Osteocyte (in vitro differentiated cells): ENCODE results near the gene UGGT2. TPM values are rescaled to one million over a fixed set of nuclear protein-coding genes. Genes with fewer than 3 reads are reported as not detected.
A peak's percentile ranks its signal among the peaks of the same experiment; 100 is the strongest.

Experiments
- DNase-seq: peaks from one replicate; pipeline ENCODE4 v3.0.0; 2021; ENCODE audit warnings: mixed read lengths; ENCODE audit not compliant: unreplicated experiment; ENCODE audit errors: extremely low spot score
- H3K27ac Mint-ChIP-seq: one replicate; pipeline ENCODE4 v1.8.0; 2021; ENCODE audit warnings: mild to moderate bottlenecking, mixed read lengths; ENCODE audit not compliant: unreplicated experiment
- H3K27me3 Mint-ChIP-seq: one replicate; pipeline ENCODE4 v1.8.0; 2021; ENCODE audit warnings: mixed read lengths; ENCODE audit not compliant: unreplicated experiment
- H3K36me3 Mint-ChIP-seq: one replicate; pipeline ENCODE4 v1.8.0; 2021; ENCODE audit warnings: mixed read lengths; ENCODE audit not compliant: unreplicated experiment
- H3K4me1 Mint-ChIP-seq: one replicate; pipeline ENCODE4 v1.8.0; 2021; ENCODE audit warnings: mixed read lengths; ENCODE audit not compliant: unreplicated experiment
- H3K4me3 Mint-ChIP-seq: one replicate; pipeline ENCODE4 v1.8.0; 2021; ENCODE audit warnings: mild to moderate bottlenecking, moderate library complexity, mixed read lengths; ENCODE audit not compliant: unreplicated experiment
- H3K9me3 Mint-ChIP-seq: one replicate; pipeline ENCODE4 v1.8.0; 2021; ENCODE audit warnings: mixed read lengths; ENCODE audit not compliant: unreplicated experiment
- total RNA-seq: library from RNA; stranded (reverse); gene quantifications from 2 replicates; pipeline ENCODE4 v1.2.1, GENCODE V29; 2021
- TF ChIP-seq, protein P1 (sequence below): fragments of 200-600 bp; sonication (generic); IDR thresholded peaks from 2 replicates; pipeline ENCODE4 v1.5.0; 2021; ENCODE audit warnings: antibody characterized with exemption, mild to moderate bottlenecking, moderate library complexity

Gene UGGT2
- total RNA-seq, 1 donor from 2014 or later, result 34.1 TPM

DNA sequence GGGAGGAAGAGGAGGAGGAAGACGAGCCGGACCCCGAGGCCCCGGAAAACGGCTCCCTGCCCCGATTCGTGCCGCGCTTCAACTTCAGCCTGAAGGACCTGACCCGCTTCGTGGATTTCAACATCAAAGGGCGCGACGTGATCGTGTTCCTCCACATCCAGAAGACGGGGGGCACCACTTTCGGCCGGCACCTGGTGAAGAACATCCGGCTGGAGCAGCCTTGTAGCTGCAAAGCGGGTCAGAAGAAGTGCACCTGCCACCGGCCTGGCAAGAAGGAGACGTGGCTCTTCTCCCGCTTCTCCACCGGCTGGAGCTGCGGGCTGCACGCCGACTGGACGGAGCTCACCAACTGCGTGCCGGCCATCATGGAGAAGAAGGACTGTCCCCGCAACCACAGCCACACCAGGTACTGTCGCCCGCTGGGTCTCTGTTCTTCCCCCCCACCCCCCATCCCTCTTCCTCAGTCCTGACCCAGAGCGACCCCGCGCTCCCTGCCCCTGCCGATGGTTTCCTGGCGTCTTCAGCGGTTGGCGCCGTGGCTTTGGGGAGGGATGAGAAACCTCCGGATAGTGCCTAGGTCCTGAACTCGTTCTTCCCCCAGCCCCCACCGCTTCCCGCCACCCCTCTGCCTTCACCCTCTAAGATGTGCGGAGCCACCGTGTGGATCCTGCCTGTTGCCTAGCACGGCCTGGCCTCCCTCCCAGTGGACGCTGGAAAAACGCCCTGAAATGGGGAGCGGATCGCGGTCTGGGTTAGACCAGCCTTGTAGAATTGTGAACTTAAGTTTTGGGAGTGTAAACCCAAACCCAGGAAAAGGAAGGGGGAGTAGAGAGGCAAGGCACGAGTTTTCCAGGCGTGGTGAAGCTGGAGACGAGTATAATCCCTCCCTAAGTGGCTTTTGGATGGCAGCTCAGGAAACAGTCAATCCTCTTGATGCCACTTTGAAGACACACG lies 38.2 kb upstream of the UGGT2 start:
- H3K4me3 Mint-ChIP-seq, result peak overlapping the region; percentile 67
- DNase-seq, result no peak
- no peaks in the 10 kb centered on the region for H3K36me3 Mint-ChIP-seq
- H3K27me3 Mint-ChIP-seq, result peaks cover 85% of the 10 kb centered on the region
- TF ChIP-seq, protein P1, sequence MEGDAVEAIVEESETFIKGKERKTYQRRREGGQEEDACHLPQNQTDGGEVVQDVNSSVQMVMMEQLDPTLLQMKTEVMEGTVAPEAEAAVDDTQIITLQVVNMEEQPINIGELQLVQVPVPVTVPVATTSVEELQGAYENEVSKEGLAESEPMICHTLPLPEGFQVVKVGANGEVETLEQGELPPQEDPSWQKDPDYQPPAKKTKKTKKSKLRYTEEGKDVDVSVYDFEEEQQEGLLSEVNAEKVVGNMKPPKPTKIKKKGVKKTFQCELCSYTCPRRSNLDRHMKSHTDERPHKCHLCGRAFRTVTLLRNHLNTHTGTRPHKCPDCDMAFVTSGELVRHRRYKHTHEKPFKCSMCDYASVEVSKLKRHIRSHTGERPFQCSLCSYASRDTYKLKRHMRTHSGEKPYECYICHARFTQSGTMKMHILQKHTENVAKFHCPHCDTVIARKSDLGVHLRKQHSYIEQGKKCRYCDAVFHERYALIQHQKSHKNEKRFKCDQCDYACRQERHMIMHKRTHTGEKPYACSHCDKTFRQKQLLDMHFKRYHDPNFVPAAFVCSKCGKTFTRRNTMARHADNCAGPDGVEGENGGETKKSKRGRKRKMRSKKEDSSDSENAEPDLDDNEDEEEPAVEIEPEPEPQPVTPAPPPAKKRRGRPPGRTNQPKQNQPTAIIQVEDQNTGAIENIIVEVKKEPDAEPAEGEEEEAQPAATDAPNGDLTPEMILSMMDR, result no peak
- H3K9me3 Mint-ChIP-seq, result no peaks in the 10 kb centered on the region
- no peak overlapping the region for H3K27ac Mint-ChIP-seq
- peaks cover 13% of the 10 kb centered on the region for H3K4me1 Mint-ChIP-seq

GRCh38 chr13:96090240-96091101 lies 37.3 kb upstream of the UGGT2 start:
- Mint-ChIP-seq H3K36me3 (no peaks in the 10 kb centered on the region), H3K4me1 (peaks cover 13% of the 10 kb centered on the region), H3K4me3 (no peak overlapping the region), H3K27ac (no peak overlapping the region), H3K9me3 (no peaks in the 10 kb centered on the region), H3K27me3 (peaks cover 86% of the 10 kb centered on the region)
- TF ChIP-seq, protein P1, result no peak
- DNase-seq, result no peak

GRCh38 chr13:96089749-96090239 lies 36.6 kb upstream of the UGGT2 start, which contains the start of gene HS6ST3:
Gene HS6ST3 (plus strand): TSS chr13:96090107.
- peaks cover 13% of the 10 kb centered on the region for H3K4me1 Mint-ChIP-seq
- peak within 1 kb of the TSS; percentile 68 for H3K4me3 Mint-ChIP-seq
- DNase-seq, result no peak
- H3K27ac Mint-ChIP-seq, result no peak within 1 kb of the TSS
- no peaks in the 10 kb centered on the region for H3K9me3 Mint-ChIP-seq
- H3K27me3 Mint-ChIP-seq, result peaks cover 86% of the 10 kb centered on the region
- no peaks in the 10 kb centered on the region for H3K36me3 Mint-ChIP-seq
- TF ChIP-seq, protein P1, result no peak

GRCh38 chr13:96089139-96089538 lies 35.9 kb upstream of the UGGT2 start:
- no peak overlapping the region for H3K27ac Mint-ChIP-seq
- H3K4me3 Mint-ChIP-seq, result peak overlapping the region; percentile 68
- H3K9me3 Mint-ChIP-seq, result no peaks in the 10 kb centered on the region
- peaks cover 85% of the 10 kb centered on the region for H3K27me3 Mint-ChIP-seq
- H3K36me3 Mint-ChIP-seq, result no peaks in the 10 kb centered on the region
- TF ChIP-seq, protein P1, result no peak
- DNase-seq, result no peak
- H3K4me1 Mint-ChIP-seq, result peaks cover 13% of the 10 kb centered on the region
